Measurements from ENCODE around the gene NFE2L2.
"Not testable (repeated sequence)": the region's sequence is repeated elsewhere in the genome, so short reads cannot be mapped to it uniquely, and the experiment has no call there.

NFE2L2 gene

DNA sequence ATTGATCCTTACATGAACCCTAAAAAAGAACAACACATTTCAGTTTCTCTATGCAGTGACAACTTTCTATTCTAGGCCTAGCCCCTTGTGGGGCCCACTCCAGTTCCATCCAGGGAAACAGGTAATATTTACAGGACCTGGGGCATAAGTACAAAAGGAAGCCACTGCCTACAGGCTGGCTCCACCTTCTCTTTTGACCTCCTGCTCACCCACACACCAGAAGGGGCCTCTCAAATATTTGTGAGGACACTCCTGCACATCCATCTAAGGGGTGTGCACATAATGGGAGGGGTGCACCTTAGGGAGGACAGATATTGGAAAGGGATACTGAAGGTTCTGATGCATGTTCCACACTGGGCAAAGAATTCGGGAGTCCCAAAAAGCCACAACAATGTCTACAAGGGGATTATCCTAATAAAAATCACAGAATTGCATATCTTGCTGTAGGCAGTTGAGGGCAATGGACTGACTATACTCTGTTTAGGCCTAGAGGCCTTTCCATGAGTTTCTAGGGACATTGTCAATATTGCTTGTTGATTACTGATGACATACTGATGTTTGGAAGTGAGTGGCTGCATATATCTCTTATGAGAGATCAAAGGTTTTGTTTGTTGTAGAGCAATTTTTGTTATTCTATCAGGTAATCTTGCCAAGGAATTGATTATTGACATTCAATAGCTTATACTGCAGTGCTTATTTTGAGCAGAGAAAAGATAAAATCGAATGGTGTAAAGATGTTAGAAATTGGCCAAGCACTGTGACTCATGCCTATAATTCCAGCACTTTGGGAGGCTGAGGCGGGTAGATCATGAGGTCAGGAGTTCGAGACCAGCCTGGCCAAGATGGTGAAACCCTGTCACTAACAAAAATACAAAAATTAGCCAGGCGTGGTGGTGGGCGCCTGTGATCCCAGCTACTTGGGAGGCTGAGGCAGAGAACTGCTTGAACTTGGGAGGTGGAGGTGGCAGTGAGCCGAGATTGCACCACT lies 75.8 kb downstream of the NFE2L2 start:
- no peak for DNase-seq

GRCh38 chr2:177187631-177188312 lies 76.8 kb downstream of the NFE2L2 start:
- peak; percentile 19 for DNase-seq

DNA sequence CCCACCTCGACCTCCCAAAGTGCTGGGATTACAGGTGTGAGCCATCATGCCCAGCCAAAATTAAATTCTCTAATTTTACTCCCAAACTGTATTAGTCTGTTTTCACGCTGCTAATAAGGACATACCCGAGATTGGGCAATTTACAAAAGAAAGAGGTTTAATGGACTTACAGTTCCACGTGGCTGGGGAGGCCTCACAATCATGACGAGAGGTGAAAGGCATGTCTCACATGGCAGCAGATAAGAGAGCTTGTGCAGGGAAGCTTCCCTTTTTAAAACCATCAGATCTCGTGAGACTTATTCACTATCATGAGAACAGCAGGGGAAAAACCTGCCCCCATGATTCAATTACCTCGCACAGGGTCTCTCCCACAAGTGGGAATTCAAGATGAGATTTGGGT lies 78.5 kb downstream of the NFE2L2 start:
- not testable (repeated sequence) for DNase-seq

GRCh38 chr2:177184606-177185005 lies 79.9 kb downstream of the NFE2L2 start:
- no peak for DNase-seq

DNA sequence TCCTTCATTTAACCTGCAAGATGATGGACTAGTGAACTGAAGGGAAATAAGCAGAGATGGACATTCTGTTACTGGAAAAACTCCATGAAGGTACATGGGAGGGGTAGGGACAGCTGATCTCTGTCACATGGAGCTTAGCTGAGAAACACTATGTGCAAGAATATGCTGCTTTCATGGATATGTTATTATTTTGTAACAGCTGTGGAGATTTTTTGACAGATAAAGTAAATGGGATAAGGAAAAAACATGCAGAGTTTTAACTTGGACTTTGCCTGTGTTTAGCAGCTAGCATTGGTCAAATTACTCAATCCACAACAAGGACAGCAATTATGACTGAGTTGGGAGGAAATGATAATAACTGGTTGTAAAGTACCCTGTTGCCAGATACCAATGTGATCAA lies 80.7 kb downstream of the NFE2L2 start:
- no peak for DNase-seq
